HG03457 (cell line): ENCODE measurements around the gene NLGN3.

Experiments
- ATAC-seq: cut with Tn5 transposase; IDR thresholded peaks from one replicate; pipeline ENCODE4 v1.9.1; 2021; ENCODE audit warnings: moderate number of reproducible peaks; ENCODE audit not compliant: unreplicated experiment

NLGN3 gene

DNA sequence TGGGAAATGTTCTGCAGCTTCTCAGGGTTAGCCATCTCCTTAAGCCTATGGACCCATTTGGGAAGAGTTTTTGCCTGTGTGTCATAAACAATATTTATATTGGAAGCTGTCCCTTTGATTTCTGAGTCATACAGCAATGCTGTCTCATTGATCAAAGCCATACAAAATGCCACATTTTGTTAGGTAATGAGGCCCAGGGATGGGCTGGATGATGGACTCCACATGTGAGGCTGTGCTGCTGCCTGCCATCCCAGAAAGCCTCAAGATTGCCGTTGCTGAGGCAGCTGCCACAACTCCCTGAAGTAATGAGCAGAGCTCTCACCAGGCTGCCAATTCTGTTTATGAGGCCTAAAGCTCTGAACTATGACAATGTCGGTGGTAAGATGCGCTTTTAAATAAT lies 66.2 kb downstream of the NLGN3 start:
- no peak for ATAC-seq

DNA sequence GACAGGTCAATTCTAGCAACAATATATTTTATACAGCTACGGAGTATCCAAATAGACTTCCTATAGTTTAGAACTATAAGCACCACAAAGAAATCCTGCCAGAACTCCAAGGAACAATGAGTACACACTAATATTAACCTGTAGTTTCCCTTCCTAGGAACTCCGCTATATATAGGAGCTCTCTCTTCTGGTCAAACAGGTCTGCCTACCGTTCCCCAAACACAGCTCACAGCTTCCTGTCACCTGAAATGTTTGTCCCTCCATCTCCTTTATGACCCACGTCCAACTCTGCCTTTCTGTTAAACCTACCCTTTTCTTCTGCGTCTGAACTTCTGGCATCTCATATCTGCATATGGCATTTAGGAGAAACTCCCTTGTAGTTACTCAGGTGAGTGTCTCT lies 67.9 kb downstream of the NLGN3 start:
- no peak for ATAC-seq

DNA sequence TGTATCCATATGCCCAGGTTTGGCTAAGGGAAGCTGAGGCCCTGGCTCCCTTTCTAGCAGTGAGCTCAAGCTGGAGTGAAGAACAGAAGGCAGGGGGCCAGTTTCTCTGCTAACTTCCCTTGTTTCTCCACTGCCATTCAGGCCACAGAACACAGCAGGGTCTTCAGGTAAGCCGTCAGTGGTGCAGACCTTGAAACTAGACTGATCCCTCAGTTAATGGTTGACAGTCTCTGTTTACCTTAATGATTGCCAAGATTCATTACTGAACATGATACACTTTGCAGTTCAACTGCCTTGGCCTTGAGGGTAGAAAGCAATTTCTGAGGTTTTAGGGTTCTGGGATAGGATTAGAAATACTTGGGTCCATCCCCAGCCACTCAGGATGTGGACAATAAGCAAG lies 69.5 kb downstream of the NLGN3 start:
- ATAC-seq: no peak

DNA sequence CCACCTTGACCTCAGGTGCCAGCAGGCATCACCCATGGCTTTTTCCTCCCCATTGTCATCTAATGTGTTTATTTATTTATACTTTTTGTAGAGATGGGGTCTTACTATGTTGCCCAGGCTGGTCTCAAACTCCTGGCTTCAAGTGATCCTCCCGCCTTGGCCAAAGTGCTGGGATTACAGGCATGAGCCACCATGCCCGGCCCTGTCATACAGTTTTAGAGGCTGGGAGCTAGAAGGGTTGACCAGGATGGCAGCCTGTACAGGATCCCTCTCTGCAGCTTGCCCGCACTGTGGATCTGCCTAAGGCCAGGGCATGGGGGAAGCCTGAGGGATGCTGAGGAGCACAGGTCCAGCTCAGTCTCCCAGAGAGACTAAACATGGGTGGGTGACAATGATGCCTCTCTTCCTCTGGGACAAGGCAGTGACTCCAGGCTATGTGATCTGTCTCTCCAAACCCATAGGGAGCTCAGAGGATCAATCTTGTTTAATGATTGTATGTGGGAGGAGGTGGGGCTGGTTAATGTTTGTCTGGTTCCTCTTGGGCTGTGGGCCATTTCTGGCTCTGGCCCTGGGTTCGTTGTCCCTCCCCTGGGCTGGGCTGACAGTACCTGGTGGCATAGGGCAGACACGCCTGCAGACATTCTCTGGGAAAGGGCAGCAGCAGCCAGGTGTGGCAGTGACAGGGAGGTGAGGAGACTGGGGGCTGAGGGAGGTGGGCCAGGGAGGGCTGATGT lies 70.1 kb downstream of the NLGN3 start:
- ATAC-seq: no peak

DNA sequence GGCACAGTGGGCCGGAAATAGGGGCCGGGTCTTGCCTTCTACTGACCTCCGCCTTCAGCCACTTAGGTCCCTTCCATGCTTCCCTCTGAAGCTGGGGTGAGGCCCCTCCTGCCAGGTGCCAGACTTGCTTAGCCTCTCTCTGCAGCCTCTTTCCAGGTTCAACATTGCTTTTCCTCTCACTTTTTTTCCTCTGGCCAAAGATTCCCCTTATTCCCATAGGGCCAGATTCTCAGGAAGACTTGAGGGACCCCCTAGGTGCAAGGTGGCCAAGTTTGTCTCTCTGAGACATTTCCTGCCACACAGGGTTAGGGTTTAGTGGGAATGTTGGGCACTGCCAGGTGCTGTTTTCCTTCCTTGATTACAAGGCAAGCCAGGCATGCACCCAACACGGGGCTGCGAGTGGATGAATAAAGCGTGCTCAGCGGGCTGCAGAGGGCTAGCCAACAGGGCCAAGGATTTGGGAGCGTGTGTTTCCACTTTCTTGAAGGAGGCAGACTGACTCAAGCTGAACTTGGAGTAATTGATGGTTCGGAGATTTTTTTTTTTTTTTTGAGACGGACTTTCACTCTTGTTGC lies 70.8 kb downstream of the NLGN3 start:
- no peak for ATAC-seq

DNA sequence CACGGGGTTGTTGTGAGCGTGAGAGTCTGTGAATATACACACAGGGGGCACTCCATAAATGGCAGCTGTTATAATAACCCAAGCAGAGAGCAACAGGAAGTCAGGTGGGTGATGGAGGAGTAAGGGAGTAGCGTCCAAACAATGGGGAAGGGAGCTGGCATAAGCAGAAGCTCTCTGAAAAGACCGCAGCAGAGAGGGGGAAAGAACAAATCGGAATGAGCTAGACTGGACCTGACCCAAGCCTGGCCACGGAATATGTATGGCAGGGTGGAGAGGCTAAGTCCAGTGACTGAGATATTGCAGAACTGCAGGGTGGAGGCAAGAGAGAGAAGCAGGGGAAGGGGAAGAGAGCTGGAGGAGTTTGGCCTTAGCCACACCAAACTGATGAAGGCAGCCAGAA lies 71.8 kb downstream of the NLGN3 start:
- no peak for ATAC-seq

DNA sequence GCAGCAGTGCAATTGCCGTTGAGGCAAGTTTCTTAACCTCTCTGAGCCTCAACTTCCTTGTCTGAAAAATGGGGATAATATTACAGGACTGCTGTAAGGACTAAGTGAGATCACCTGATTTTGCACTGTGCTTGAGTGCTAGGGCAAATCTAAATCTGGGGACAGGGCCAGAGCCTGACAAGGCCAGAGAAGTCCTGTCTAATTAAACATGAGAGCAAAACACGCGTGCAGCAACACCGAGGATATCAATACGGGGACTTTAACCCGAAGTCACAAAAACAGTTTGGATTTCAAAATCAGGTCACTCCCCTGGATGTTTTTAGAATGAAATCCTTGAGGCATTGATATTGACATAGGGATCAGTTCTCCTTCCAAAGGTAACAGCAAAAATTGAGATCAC lies 72.7 kb downstream of the NLGN3 start:
- no peak for ATAC-seq
